SU-DHL-6 (cell line): Measurements from ENCODE around the gene IMPG2.

Experiments
- EZH2phosphoT487 ChIP-seq: fragments of 200-600 bp; sonication (generic), shearing (Covaris generic); conservative IDR thresholded peaks from 2 replicates; pipeline ENCODE4 v1.6.1; 2018; ENCODE audit warnings: mild to moderate bottlenecking, antibody characterized with exemption, low read length, moderate library complexity, mixed read lengths
- TF ChIP-seq, protein P1 (sequence below): fragments of 200-600 bp; sonication (generic); IDR thresholded peaks from one replicate; pipeline ENCODE4 v1.5.1; 2017; ENCODE audit warnings: antibody characterized with exemption, mild to moderate bottlenecking, low read length, moderate library complexity; ENCODE audit not compliant: insufficient read depth, poor library complexity, severe bottlenecking

DNA sequence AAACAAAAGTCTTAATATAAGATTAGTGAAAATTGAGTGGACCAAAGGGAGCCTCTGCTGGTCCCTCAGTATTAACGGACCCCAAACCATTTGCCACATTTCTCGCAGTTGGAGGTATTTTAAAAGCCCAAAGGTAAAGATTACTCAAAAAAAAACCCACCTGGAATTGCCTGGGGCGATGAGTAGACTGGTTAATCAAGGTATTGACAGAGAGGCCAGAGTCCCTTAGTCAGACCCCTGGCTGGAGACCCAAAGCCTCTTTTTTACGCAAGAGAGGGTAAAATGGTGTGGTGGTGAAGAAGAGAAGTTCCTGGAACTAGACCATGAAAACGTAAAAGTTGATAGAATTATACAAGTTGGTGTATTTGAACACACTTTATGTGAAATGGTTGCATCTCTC is 137.2 kb downstream of the IMPG2 start:
- TF ChIP-seq, protein P1, sequence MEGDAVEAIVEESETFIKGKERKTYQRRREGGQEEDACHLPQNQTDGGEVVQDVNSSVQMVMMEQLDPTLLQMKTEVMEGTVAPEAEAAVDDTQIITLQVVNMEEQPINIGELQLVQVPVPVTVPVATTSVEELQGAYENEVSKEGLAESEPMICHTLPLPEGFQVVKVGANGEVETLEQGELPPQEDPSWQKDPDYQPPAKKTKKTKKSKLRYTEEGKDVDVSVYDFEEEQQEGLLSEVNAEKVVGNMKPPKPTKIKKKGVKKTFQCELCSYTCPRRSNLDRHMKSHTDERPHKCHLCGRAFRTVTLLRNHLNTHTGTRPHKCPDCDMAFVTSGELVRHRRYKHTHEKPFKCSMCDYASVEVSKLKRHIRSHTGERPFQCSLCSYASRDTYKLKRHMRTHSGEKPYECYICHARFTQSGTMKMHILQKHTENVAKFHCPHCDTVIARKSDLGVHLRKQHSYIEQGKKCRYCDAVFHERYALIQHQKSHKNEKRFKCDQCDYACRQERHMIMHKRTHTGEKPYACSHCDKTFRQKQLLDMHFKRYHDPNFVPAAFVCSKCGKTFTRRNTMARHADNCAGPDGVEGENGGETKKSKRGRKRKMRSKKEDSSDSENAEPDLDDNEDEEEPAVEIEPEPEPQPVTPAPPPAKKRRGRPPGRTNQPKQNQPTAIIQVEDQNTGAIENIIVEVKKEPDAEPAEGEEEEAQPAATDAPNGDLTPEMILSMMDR, result no peak
- no peak for TF ChIP-seq EZH2phosphoT487
